ENCODE measurements around the gene VPS45.

GRCh38 chr1:150080784-150081183, 13.2 kb downstream of the VPS45 start:
- TF ChIP-seq EZH2 (IDR thresholded peaks at IDR 0.05; ENCODE audit: borderline replicate concordance, low read depth, low read length, severe bottlenecking) (no peak), CTCF (IDR thresholded peaks at IDR 0.05; ENCODE audit: borderline replicate concordance, extremely low read depth, low read length, poor library complexity, severe bottlenecking) (no peak)
